ENCODE results near the gene ESPNL.

DNA sequence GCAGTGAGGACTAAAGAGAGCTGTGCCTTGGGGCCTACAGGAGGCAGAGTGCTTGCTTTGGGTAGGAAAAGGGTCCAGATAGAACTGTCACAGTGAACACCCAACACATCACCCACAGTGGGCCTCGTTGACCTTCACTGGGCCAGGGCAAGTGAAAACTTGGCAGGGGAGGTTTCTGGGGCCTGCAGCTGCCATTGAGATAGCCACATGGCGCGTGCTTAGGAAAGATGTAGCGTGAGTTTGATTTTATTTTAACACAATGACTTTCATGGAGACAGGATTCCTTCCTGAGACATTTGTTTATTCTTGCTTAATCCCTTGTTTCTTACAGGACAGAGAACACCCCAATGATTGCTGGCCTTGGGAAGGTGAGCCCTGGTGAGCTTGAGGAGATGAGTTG is 9.3 kb upstream of the ESPNL start:
- TF ChIP-seq, protein P1, sequence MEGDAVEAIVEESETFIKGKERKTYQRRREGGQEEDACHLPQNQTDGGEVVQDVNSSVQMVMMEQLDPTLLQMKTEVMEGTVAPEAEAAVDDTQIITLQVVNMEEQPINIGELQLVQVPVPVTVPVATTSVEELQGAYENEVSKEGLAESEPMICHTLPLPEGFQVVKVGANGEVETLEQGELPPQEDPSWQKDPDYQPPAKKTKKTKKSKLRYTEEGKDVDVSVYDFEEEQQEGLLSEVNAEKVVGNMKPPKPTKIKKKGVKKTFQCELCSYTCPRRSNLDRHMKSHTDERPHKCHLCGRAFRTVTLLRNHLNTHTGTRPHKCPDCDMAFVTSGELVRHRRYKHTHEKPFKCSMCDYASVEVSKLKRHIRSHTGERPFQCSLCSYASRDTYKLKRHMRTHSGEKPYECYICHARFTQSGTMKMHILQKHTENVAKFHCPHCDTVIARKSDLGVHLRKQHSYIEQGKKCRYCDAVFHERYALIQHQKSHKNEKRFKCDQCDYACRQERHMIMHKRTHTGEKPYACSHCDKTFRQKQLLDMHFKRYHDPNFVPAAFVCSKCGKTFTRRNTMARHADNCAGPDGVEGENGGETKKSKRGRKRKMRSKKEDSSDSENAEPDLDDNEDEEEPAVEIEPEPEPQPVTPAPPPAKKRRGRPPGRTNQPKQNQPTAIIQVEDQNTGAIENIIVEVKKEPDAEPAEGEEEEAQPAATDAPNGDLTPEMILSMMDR (optimal IDR thresholded peaks at IDR 0.05 in 1 of 3, IDR thresholded peaks at IDR 0.05 in 1 of 3, conservative IDR thresholded peaks at IDR 0.05 in 1 of 3; ENCODE audit: extremely low read depth in 1 of 3, insufficient read depth in 2 of 3, low read length in 3 of 3) = no peak
- no peak for TF ChIP-seq EZH2 (IDR thresholded peaks at IDR 0.05; ENCODE audit: low read length)
